ENCODE data around the gene MKRN3.

Gene MKRN3

GRCh38 chr15:23565395-23566070, at the start of gene MKRN3:
MKRN3 (plus strand) TSS chr15:23565674; CDS start chr15:23565783, 109 bp downstream.
- DNase-seq, result peak; percentile 92

- DNase-seq, result peak; percentile 39
Measured at GRCh38 chr15:23516866-23517265, 48.6 kb upstream of the MKRN3 start.

- no peak for DNase-seq
Measured at GRCh38 chr15:23518104-23518503, 47.4 kb upstream of the MKRN3 start.

GRCh38 chr15:23524816-23525215, 40.7 kb upstream of the MKRN3 start:
- DNase-seq, result no peak

GRCh38 chr15:23529891-23530290, 35.6 kb upstream of the MKRN3 start:
- DNase-seq, result no peak

GRCh38 chr15:23532024-23532423, 33.5 kb upstream of the MKRN3 start:
- peak; percentile 39 for DNase-seq

- DNase-seq, result no peak
Measured at GRCh38 chr15:23536659-23537058, 28.8 kb upstream of the MKRN3 start.

GRCh38 chr15:23538648-23539047, 26.8 kb upstream of the MKRN3 start:
- DNase-seq, result peak; percentile 47

- no peak for DNase-seq
Measured at GRCh38 chr15:23539892-23540291, 25.6 kb upstream of the MKRN3 start.

- DNase-seq, result no peak
Measured at GRCh38 chr15:23546158-23546557, 19.3 kb upstream of the MKRN3 start.

- no peak for DNase-seq
Measured at GRCh38 chr15:23548071-23548470, 17.4 kb upstream of the MKRN3 start.

GRCh38 chr15:23561914-23562313, 3.6 kb upstream of the MKRN3 start:
- DNase-seq, result no peak

- peak; percentile 84 for DNase-seq
Measured at GRCh38 chr15:23564821-23565394, 566 bp upstream of the MKRN3 start.

GRCh38 chr15:23566071-23566554, 639 bp downstream of the MKRN3 start:
- peak; percentile 78 for DNase-seq

GRCh38 chr15:23566651-23567050, 1.2 kb downstream of the MKRN3 start:
- DNase-seq, result no peak

- peak; percentile 15 for DNase-seq
Measured at GRCh38 chr15:23567921-23568320, 2.4 kb downstream of the MKRN3 start.

- peak; percentile 22 for DNase-seq
Measured at GRCh38 chr15:23569151-23569925, 3.9 kb downstream of the MKRN3 start.

- DNase-seq, result peak; percentile 54
Measured at GRCh38 chr15:23570486-23570885, 5.0 kb downstream of the MKRN3 start.

- DNase-seq, result no peak
Measured at GRCh38 chr15:23572844-23573243, 7.4 kb downstream of the MKRN3 start.

- no peak for DNase-seq
Measured at GRCh38 chr15:23574742-23575141, 9.3 kb downstream of the MKRN3 start.

- no peak for DNase-seq
Measured at GRCh38 chr15:23576061-23576460, 10.6 kb downstream of the MKRN3 start.

GRCh38 chr15:23578521-23579150, 13.2 kb downstream of the MKRN3 start:
- DNase-seq, result no peak

GRCh38 chr15:23588268-23588667, 22.8 kb downstream of the MKRN3 start:
- DNase-seq, result no peak

Data from eye (tissue), 1 donor.